TTC549 (cell line): Measurements from ENCODE around the gene ECM2.

Experiments
- FAIRE-seq: peaks from 2 replicates; lab custom pipeline; 2012; peaks lifted over from hg19 to GRCh38; lab: Jason Lieb, UNC

ECM2 gene

GRCh38 chr9:92527832-92528521 lies 7.8 kb downstream of the ECM2 start:
- FAIRE-seq, result no peak

- FAIRE-seq, result no peak
Observed at GRCh38 chr9:92527291-92527828, 8.4 kb downstream of the ECM2 start.

GRCh38 chr9:92525306-92525705 lies 10.5 kb downstream of the ECM2 start:
- no peak for FAIRE-seq

GRCh38 chr9:92524881-92525280 lies 10.9 kb downstream of the ECM2 start:
- FAIRE-seq, result no peak

- FAIRE-seq, result no peak
Observed at GRCh38 chr9:92522983-92523970, 12.5 kb downstream of the ECM2 start.

- no peak for FAIRE-seq
Observed at GRCh38 chr9:92520837-92521236, 15.0 kb downstream of the ECM2 start.

- no peak for FAIRE-seq
Observed at GRCh38 chr9:92518199-92518598, 17.6 kb downstream of the ECM2 start.

GRCh38 chr9:92517046-92517445 lies 18.7 kb downstream of the ECM2 start:
- no peak for FAIRE-seq

GRCh38 chr9:92516521-92516920 lies 19.3 kb downstream of the ECM2 start:
- FAIRE-seq, result no peak

- FAIRE-seq, result no peak
Observed at GRCh38 chr9:92514635-92515034, 21.2 kb downstream of the ECM2 start.

- no peak for FAIRE-seq
Observed at GRCh38 chr9:92513349-92513748, 22.4 kb downstream of the ECM2 start.

GRCh38 chr9:92512622-92513021 lies 23.2 kb downstream of the ECM2 start:
- FAIRE-seq, result no peak

- no peak for FAIRE-seq
Observed at GRCh38 chr9:92510747-92511146, 25.0 kb downstream of the ECM2 start.

- FAIRE-seq, result no peak
Observed at GRCh38 chr9:92509050-92509449, 26.7 kb downstream of the ECM2 start.

GRCh38 chr9:92508018-92508820 lies 27.6 kb downstream of the ECM2 start:
- no peak for FAIRE-seq

- FAIRE-seq, result no peak
Observed at GRCh38 chr9:92507496-92507895, 28.3 kb downstream of the ECM2 start.

- no peak for FAIRE-seq
Observed at GRCh38 chr9:92507005-92507404, 28.8 kb downstream of the ECM2 start.

- FAIRE-seq, result no peak
Observed at GRCh38 chr9:92506184-92506857, 29.5 kb downstream of the ECM2 start.

- FAIRE-seq, result no peak
Observed at GRCh38 chr9:92504881-92505280, 30.9 kb downstream of the ECM2 start.

GRCh38 chr9:92503156-92503555 lies 32.6 kb downstream of the ECM2 start:
- no peak for FAIRE-seq

- FAIRE-seq, result no peak
Observed at GRCh38 chr9:92501671-92502393, 34.0 kb downstream of the ECM2 start.
